ENCODE data around the gene HTRA2. TPM values are rescaled to one million over a fixed set of nuclear protein-coding genes. Genes with fewer than 3 reads are reported as not detected.

Gene HTRA2
- polyA plus RNA-seq, 1 donor, result 28.2 TPM

DNA sequence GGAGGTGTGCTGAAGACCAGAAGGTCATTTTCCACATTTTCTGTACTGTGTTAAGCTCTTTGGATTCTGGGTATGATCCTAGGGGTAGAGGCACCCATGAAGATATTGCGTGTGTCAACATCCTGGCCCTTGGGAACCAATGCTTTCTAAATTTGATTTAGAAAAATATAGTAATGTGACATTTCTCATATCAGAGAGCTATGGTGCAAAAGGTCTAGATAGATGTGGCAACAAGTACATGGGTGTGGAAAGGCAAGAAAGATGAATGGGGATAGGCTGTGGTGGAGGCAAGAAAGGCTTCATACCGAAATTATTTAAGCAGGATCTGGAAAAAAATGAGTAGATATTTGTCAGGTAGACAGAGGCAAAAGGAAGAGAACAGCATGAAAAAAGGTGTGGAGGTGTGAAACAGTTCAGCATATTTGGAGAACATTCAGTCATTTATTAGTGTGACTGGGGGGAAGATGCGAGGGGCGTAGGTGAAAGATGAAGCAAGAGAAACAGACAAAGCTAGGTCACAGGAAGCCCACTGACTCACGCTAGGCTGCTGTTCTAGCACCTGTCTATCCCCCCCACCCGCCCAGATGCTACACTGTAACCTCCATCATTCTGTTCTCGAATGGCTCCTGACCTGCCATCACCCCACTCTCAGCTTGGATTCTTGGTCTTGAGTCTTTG is 36.5 kb downstream of the HTRA2 start:
- Histone ChIP-seq H3K4me3 (ENCODE audit: low read length) (no peak overlapping the region), H3K4me1 (ENCODE audit: control insufficient read depth, insufficient read depth, low read length) (no peaks in the 10 kb centered on the region), H3K27me3 (ENCODE audit: control insufficient read depth, insufficient read depth, low read length) (peaks cover 49% of the 10 kb centered on the region), H3K27ac (ENCODE audit: low read length) (no peak overlapping the region), H3K36me3 (ENCODE audit: control insufficient read depth, insufficient read depth, low read length) (no peaks in the 10 kb centered on the region), H3K9me3 (ENCODE audit: control insufficient read depth, low read depth, low read length) (no peaks in the 10 kb centered on the region)
- 50% methylated on average over 1 of the region's 7 CpGs for WGBS (ENCODE audit: insufficient coverage, low lambda C conversion rate)
- no peak for DNase-seq

- no peak overlapping the region for H3K4me3 ChIP-seq (ENCODE audit: low read length)
- no peak overlapping the region for H3K27ac ChIP-seq (ENCODE audit: low read length)
- H3K9me3 ChIP-seq (ENCODE audit: control insufficient read depth, low read depth, low read length), result no peaks in the 10 kb centered on the region
- no peaks in the 10 kb centered on the region for H3K36me3 ChIP-seq (ENCODE audit: control insufficient read depth, insufficient read depth, low read length)
- H3K4me1 ChIP-seq (ENCODE audit: control insufficient read depth, insufficient read depth, low read length), result no peaks in the 10 kb centered on the region
- peaks cover 44% of the 10 kb centered on the region for H3K27me3 ChIP-seq (ENCODE audit: control insufficient read depth, insufficient read depth, low read length)
- no peak for DNase-seq
Observed at GRCh38 chr2:74566754-74567085, 37.0 kb downstream of the HTRA2 start.

DNA sequence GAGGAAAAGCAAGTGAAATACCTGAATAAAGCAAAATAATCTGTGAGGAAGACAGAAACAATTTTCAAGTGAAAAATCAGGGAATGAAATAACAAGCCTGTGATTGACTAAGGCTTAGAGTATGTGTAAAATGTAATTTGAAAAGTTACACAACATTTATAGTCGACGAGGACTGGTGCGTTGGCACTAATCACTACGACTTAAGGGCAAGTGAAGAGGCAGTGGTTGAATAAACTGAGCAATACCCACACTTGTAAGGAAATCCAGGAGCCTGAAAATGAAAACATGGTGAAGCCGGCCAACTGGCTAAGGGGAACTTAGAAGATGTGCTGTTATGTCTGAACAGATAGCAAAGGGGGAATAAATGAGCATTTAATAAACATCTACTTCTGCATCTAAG is 38.1 kb downstream of the HTRA2 start:
- Histone ChIP-seq H3K36me3 (ENCODE audit: control insufficient read depth, insufficient read depth, low read length) (no peaks in the 10 kb centered on the region), H3K4me1 (ENCODE audit: control insufficient read depth, insufficient read depth, low read length) (no peaks in the 10 kb centered on the region), H3K4me3 (ENCODE audit: low read length) (no peak overlapping the region), H3K9me3 (ENCODE audit: control insufficient read depth, low read depth, low read length) (no peaks in the 10 kb centered on the region), H3K27me3 (ENCODE audit: control insufficient read depth, insufficient read depth, low read length) (peaks cover 32% of the 10 kb centered on the region), H3K27ac (ENCODE audit: low read length) (no peak overlapping the region)
- DNase-seq, result no peak
- no CpG with 5 or more reads among the region's 5 CpGs for WGBS (ENCODE audit: insufficient coverage, low lambda C conversion rate)

DNA sequence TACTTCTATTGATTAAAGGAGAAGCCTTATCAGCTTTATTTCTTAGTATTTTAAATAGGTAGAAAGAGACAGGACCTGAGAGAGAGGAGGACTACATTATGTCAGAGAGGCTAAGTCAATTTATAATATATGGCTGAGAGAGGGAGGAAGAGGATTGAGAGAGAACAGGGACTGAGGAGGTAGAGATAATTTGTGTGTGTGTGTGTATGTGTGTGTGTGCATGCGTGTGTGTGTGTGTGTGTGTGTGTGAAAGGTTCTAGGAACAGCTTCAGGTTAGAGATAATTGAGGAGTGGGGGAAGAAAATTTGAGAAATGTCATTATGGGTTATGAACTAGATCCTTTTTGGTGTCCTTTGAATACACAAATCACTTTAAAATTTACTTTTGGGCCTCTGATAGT is 40.0 kb downstream of the HTRA2 start:
- 40% methylated on average over 1 of the region's 1 CpG for WGBS (ENCODE audit: insufficient coverage, low lambda C conversion rate)
- no peaks in the 10 kb centered on the region for H3K4me1 ChIP-seq (ENCODE audit: control insufficient read depth, insufficient read depth, low read length)
- no peak overlapping the region for H3K4me3 ChIP-seq (ENCODE audit: low read length)
- no peaks in the 10 kb centered on the region for H3K9me3 ChIP-seq (ENCODE audit: control insufficient read depth, low read depth, low read length)
- no peak for DNase-seq
- peaks cover 17% of the 10 kb centered on the region for H3K27me3 ChIP-seq (ENCODE audit: control insufficient read depth, insufficient read depth, low read length)
- no peak overlapping the region for H3K27ac ChIP-seq (ENCODE audit: low read length)
- H3K36me3 ChIP-seq (ENCODE audit: control insufficient read depth, insufficient read depth, low read length), result no peaks in the 10 kb centered on the region

DNA sequence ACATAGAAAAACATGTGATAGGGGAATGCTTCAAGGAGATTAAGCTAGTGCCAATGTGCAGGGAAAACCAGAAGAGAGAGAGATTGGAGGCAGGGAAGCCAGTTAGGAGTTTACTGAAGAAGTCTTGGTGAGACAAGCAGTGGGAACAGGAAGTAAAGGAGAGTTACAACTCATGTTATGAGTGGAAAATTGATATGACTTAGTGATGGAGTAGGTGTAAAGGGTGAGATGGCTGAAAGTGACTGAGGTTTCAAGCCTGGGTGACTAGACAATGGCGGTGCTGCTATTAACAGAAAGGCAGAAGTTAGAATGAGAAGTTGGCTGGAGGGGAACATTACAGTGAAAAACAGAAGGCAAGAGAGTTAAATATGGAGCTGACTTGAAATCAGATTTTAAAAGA is 41.3 kb downstream of the HTRA2 start:
- DNase-seq, result no peak
- no peak overlapping the region for H3K27ac ChIP-seq (ENCODE audit: low read length)
- no peaks in the 10 kb centered on the region for H3K36me3 ChIP-seq (ENCODE audit: control insufficient read depth, insufficient read depth, low read length)
- 100% methylated on average over 1 of the region's 1 CpG for WGBS (ENCODE audit: insufficient coverage, low lambda C conversion rate)
- H3K27me3 ChIP-seq (ENCODE audit: control insufficient read depth, insufficient read depth, low read length), result peaks cover 14% of the 10 kb centered on the region
- H3K4me1 ChIP-seq (ENCODE audit: control insufficient read depth, insufficient read depth, low read length), result no peaks in the 10 kb centered on the region
- no peaks in the 10 kb centered on the region for H3K9me3 ChIP-seq (ENCODE audit: control insufficient read depth, low read depth, low read length)
- no peak overlapping the region for H3K4me3 ChIP-seq (ENCODE audit: low read length)

DNA sequence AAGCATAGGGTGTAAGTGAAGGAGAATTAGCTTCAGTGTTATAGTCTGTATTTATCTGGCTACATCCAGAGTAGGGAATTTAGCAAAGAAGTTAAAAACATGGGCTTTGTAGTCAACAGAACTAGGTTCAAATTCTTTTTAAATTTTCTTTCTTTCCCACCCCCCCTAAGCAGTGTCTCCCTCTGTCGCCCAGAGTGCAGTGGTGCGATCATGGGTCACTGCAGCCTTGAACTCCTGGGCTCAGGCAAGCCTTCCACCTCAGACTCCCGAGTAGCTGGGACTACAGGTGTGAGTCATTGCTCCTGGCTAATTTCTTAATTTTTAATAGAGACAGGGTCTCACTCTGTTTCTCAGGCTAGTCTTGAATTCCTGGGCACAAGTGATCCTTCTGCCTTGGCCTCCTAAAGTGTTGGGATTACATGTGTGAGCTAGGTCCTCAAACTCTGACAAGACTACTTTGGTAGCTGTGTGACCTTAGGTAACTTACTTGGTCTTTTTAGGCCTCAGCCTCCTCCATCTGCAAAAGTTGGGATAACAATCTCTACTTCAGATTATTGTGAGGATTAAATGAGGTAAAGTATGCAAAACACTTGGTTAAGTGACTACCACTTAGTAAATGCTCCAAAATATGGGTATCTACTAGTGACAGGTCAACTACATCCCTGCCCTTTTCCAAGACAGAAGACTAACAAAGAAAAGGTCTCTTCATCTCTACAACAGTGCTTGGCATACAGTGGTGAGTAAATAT is 42.6 kb downstream of the HTRA2 start:
- Histone ChIP-seq H3K9me3 (ENCODE audit: control insufficient read depth, low read depth, low read length) (no peaks in the 10 kb centered on the region), H3K4me3 (ENCODE audit: low read length) (no peak overlapping the region), H3K36me3 (ENCODE audit: control insufficient read depth, insufficient read depth, low read length) (no peaks in the 10 kb centered on the region), H3K27ac (ENCODE audit: low read length) (no peak overlapping the region), H3K4me1 (ENCODE audit: control insufficient read depth, insufficient read depth, low read length) (no peaks in the 10 kb centered on the region), H3K27me3 (ENCODE audit: control insufficient read depth, insufficient read depth, low read length) (peaks cover 12% of the 10 kb centered on the region)
- DNase-seq, result no peak
- WGBS (ENCODE audit: insufficient coverage, low lambda C conversion rate), result no CpG with 5 or more reads among the region's 3 CpGs

DNA sequence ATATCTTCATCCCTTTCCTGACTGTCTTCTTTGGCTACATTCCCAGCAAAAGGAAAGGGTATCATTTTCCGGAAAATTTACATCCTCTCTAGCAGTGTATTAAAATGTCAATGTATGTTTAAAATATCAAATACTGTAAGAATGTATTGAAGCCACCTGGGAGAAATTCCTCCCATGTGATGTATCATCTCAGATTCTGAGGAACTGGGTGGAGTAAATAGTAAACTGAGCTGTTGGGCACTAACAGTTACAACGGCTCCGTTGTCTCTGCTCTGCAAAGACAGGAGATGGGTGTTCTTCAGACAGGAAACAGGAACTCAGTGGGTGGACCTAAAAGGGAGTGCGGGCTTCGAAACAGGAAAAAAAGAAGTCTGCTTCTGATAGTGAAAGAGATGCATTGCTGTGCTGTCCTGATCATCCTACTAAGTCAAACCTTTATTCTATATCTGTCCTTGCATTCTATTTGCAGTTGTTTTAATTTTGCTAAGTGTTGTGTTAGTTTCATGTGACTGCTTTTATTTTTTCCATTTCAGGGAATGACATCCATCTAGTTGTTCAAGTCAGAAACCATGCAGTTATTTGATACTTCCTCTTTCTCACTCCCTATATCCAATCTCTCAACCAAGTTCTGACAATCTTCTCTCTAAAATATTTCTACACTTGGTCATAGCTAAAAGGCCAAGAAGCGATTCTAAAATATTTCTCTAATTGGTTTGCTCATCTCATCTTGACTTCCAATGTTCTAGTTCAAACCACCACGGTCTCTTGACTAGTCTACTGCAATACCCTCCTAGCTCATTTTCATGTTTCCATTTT is 44.2 kb downstream of the HTRA2 start:
- H3K36me3 ChIP-seq (ENCODE audit: control insufficient read depth, insufficient read depth, low read length), result no peaks in the 10 kb centered on the region
- WGBS (ENCODE audit: insufficient coverage, low lambda C conversion rate), result 100% methylated on average over 2 of the region's 7 CpGs
- H3K4me3 ChIP-seq (ENCODE audit: low read length), result no peak overlapping the region
- no peaks in the 10 kb centered on the region for H3K4me1 ChIP-seq (ENCODE audit: control insufficient read depth, insufficient read depth, low read length)
- H3K9me3 ChIP-seq (ENCODE audit: control insufficient read depth, low read depth, low read length), result no peaks in the 10 kb centered on the region
- DNase-seq, result no peak
- peaks cover 3% of the 10 kb centered on the region for H3K27me3 ChIP-seq (ENCODE audit: control insufficient read depth, insufficient read depth, low read length)
- no peak overlapping the region for H3K27ac ChIP-seq (ENCODE audit: low read length)

DNA sequence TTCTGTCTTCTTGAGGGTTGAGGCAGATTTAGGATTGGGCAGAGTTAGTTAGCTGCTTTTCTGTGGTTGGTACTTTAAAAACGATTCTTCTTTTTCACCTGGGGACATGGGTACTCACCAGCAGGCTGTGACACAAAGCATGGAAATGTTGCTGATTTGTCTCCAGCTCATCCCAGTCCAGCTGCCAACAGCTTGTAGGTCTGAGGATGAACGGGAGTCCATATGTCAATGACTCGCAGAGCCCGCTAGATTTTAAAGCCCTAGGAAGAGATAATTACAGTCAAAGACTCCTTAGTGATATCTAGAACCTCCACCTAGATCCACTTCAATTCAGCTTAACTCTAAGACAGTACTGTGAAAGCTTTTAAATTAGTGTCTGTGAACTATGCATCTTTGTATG is 45.6 kb downstream of the HTRA2 start:
- Histone ChIP-seq H3K27ac (ENCODE audit: low read length) (no peak overlapping the region), H3K4me3 (ENCODE audit: low read length) (no peak overlapping the region), H3K9me3 (ENCODE audit: control insufficient read depth, low read depth, low read length) (no peaks in the 10 kb centered on the region), H3K4me1 (ENCODE audit: control insufficient read depth, insufficient read depth, low read length) (no peaks in the 10 kb centered on the region), H3K36me3 (ENCODE audit: control insufficient read depth, insufficient read depth, low read length) (no peaks in the 10 kb centered on the region), H3K27me3 (ENCODE audit: control insufficient read depth, insufficient read depth, low read length) (peaks cover 3% of the 10 kb centered on the region)
- WGBS (ENCODE audit: insufficient coverage, low lambda C conversion rate), result 80% methylated on average over 1 of the region's 4 CpGs
- no peak for DNase-seq

GRCh38 chr2:74576211-74576862 is 46.6 kb downstream of the HTRA2 start:
- peaks cover 3% of the 10 kb centered on the region for H3K27me3 ChIP-seq (ENCODE audit: control insufficient read depth, insufficient read depth, low read length)
- DNase-seq, result no peak
- no peak overlapping the region for H3K4me3 ChIP-seq (ENCODE audit: low read length)
- no peaks in the 10 kb centered on the region for H3K9me3 ChIP-seq (ENCODE audit: control insufficient read depth, low read depth, low read length)
- no peak overlapping the region for H3K27ac ChIP-seq (ENCODE audit: low read length)
- H3K4me1 ChIP-seq (ENCODE audit: control insufficient read depth, insufficient read depth, low read length), result no peaks in the 10 kb centered on the region
- no peaks in the 10 kb centered on the region for H3K36me3 ChIP-seq (ENCODE audit: control insufficient read depth, insufficient read depth, low read length)
- WGBS (ENCODE audit: insufficient coverage, low lambda C conversion rate), result no CpG with 5 or more reads among the region's 7 CpGs

DNA sequence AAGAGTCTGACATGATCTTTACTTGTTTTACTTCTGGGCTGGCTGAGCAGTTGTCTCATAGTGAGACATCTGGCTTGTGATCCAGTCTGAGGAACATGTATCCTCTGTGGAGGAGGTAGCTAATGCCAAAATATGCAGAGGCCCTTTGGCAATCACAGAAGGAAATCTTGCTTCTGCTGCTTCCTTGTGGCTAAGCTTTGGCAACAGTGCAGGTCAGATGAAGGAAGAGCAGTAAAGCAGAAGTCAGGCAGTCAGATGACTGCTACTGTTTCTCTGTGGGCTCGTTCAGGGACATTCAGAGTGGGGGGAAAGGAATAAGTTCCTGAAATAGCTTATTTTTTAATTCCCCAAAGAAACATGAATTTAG is 47.1 kb downstream of the HTRA2 start:
- no peak for DNase-seq
- WGBS (ENCODE audit: insufficient coverage, low lambda C conversion rate), result no CpG with 5 or more reads among the region's 1 CpG
- H3K27ac ChIP-seq (ENCODE audit: low read length), result no peak overlapping the region
- no peaks in the 10 kb centered on the region for H3K4me1 ChIP-seq (ENCODE audit: control insufficient read depth, insufficient read depth, low read length)
- H3K4me3 ChIP-seq (ENCODE audit: low read length), result no peak overlapping the region
- no peaks in the 10 kb centered on the region for H3K9me3 ChIP-seq (ENCODE audit: control insufficient read depth, low read depth, low read length)
- peaks cover 3% of the 10 kb centered on the region for H3K27me3 ChIP-seq (ENCODE audit: control insufficient read depth, insufficient read depth, low read length)
- H3K36me3 ChIP-seq (ENCODE audit: control insufficient read depth, insufficient read depth, low read length), result no peaks in the 10 kb centered on the region
